ENCODE measurements around the gene CALB2. TPM values are rescaled to one million over a fixed set of nuclear protein-coding genes. Genes with fewer than 3 reads are reported as not detected.
A peak's percentile ranks its signal among the peaks of the same experiment; 100 is the strongest.

The CALB2 gene
- total and polyA plus RNA-seq, 2 of the 13 experiments (the other 11 are each of a cell fraction or from before 2014, with no cell fraction given): 0.37 to 0.40 TPM

DNA sequence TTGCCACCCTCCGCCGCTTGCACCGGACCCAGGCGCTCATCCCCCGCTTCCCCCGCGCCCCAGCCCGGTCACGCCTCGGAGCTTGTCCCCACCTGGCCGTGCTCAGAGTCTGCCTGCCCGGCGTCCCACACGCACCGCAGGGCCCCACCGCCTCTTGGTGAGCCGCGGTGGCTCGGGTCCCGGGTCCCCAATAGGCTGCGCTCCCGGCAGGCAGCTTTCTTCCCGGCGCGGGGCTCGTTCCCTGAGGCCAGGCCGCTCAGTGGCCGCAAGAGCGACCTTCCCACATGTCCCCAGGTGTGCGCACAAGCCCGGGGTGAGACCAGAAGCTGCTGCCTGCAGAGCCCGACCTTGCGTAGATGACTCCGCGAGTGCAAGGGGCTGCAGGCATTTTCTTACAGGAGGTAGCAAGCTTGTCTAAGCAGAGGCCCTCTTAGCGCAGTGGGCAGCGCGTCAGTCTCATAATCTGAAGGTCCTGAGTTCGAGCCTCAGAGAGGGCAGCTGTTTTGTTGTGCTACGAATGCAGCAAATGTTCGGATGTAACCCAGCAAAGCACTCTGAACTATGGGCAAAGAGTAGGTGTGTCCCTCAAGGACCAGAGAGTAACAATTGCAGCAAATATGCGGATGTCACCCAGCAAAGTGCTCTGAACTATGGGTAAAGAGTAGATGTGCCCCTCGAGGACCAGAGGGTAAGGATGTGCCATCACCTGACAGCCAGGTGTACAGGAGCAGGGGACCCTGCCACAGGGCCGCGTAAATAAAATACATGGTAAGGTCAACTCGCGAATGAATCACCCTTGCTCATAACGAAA lies 67.8 kb downstream of the CALB2 start (continued):
- TF ChIP-seq ZNF383 (CRISPR knock-in tag; IDR thresholded peaks at IDR 0.05; ENCODE audit: borderline replicate concordance) (peak; percentile 98), CEBPB (IDR thresholded peaks at IDR 0.05; ENCODE audit: borderline replicate concordance, low read depth, low read length) (no peak; the same call in 1 of the 2 replicates), CREB1 (IDR thresholded peaks at IDR 0.05) (peak; percentile 57; the same call in 1 of the 2 replicates), CREB1 (CRISPR knock-in tag; IDR thresholded peaks at IDR 0.05) (peak; percentile 90), ZNF577 (CRISPR knock-in tag; IDR thresholded peaks at IDR 0.05; ENCODE audit: borderline replicate concordance, low read depth) (no peak), KMT2B (CRISPR knock-in tag; IDR thresholded peaks at IDR 0.05) (peak; percentile 90), ZNF570 (CRISPR knock-in tag; IDR thresholded peaks at IDR 0.05; ENCODE audit: borderline replicate concordance) (0 out of 2 replicates have a peak, but pooled peaks have one; percentile 35), FIP1L1 (IDR thresholded peaks at IDR 0.05; ENCODE audit: borderline replicate concordance, insufficient read depth, low read depth, low read length) (no peak), FOXA3 (CRISPR knock-in tag; IDR thresholded peaks at IDR 0.05) (peak; percentile 80), ZNF709 (CRISPR knock-in tag; IDR thresholded peaks at IDR 0.05) (peak; percentile 73; the same call in 1 of the 2 replicates), ZNF720 (CRISPR knock-in tag; IDR thresholded peaks at IDR 0.05) (0 out of 2 replicates have a peak, but pooled peaks have one; percentile 4), ZNF276 (CRISPR knock-in tag; IDR thresholded peaks at IDR 0.05; ENCODE audit: low read depth) (peak; percentile 89), ZNF749 (CRISPR knock-in tag; IDR thresholded peaks at IDR 0.05; ENCODE audit: borderline replicate concordance) (peak; percentile 84; the same call in 1 of the 2 replicates), SMARCC2 (IDR thresholded peaks at IDR 0.05) (no peak), MEF2D (CRISPR knock-in tag; IDR thresholded peaks at IDR 0.05) (peak; percentile 89), ZNF224 (CRISPR knock-in tag; IDR thresholded peaks at IDR 0.05) (peak; percentile 96; the same call in 1 of the 2 replicates), STAT5B (CRISPR knock-in tag; IDR thresholded peaks at IDR 0.05) (peak; percentile 78)
- TF ChIP-seq, protein P1, sequence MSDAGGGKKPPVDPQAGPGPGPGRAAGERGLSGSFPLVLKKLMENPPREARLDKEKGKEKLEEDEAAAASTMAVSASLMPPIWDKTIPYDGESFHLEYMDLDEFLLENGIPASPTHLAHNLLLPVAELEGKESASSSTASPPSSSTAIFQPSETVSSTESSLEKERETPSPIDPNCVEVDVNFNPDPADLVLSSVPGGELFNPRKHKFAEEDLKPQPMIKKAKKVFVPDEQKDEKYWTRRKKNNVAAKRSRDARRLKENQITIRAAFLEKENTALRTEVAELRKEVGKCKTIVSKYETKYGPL (CRISPR knock-in tag; IDR thresholded peaks at IDR 0.05): no peak
- TF ChIP-seq, protein P2, sequence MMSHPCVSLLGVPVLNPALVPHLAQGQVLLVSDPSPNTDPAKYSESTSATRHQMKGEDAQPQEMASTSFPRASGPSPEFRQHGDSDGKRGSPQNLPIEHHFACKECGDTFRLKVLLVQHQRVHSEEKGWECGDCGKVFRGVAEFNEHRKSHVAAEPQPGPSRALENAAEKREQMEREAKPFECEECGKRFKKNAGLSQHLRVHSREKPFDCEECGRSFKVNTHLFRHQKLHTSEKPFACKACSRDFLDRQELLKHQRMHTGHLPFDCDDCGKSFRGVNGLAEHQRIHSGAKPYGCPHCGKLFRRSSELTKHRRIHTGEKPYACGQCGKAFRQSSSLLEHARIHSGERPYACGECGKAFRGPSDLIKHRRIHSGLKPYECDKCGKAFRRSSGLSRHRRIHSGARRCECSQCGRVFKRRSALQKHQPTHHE (CRISPR knock-in tag; IDR thresholded peaks at IDR 0.05; ENCODE audit: borderline replicate concordance): peak; percentile 95
- TF ChIP-seq, protein P3, sequence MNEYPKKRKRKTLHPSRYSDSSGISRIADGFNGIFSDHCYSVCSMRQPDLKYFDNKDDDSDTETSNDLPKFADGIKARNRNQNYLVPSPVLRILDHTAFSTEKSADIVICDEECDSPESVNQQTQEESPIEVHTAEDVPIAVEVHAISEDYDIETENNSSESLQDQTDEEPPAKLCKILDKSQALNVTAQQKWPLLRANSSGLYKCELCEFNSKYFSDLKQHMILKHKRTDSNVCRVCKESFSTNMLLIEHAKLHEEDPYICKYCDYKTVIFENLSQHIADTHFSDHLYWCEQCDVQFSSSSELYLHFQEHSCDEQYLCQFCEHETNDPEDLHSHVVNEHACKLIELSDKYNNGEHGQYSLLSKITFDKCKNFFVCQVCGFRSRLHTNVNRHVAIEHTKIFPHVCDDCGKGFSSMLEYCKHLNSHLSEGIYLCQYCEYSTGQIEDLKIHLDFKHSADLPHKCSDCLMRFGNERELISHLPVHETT (CRISPR knock-in tag; conservative IDR thresholded peaks at IDR 0.05): peak; percentile 80
- TF ChIP-seq, protein P4, sequence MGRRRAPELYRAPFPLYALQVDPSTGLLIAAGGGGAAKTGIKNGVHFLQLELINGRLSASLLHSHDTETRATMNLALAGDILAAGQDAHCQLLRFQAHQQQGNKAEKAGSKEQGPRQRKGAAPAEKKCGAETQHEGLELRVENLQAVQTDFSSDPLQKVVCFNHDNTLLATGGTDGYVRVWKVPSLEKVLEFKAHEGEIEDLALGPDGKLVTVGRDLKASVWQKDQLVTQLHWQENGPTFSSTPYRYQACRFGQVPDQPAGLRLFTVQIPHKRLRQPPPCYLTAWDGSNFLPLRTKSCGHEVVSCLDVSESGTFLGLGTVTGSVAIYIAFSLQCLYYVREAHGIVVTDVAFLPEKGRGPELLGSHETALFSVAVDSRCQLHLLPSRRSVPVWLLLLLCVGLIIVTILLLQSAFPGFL (CRISPR knock-in tag; IDR thresholded peaks at IDR 0.05): 0 out of 2 replicates have a peak, but pooled peaks have one; percentile 6
